Myocyte (in vitro differentiated cells): ENCODE data around the gene DCAF10. TPM values are rescaled to one million over a fixed set of nuclear protein-coding genes. Genes with fewer than 3 reads are reported as not detected.
"Not testable (repeated sequence)": the region's sequence is repeated elsewhere in the genome, so short reads cannot be mapped to it uniquely, and the experiment has no call there.

Experiments
- DNase-seq: peaks from one replicate; pipeline ENCODE4 v3.0.0-alpha.2; 2012; ENCODE audit warnings: low read depth
- total RNA-seq: library from RNA; depleted of rRNA; stranded (reverse); fragments of >200 nt; gene quantifications from 2 replicates; pipeline ENCODE4 v1.2.3, GENCODE V29; 2014

DCAF10 gene
- total RNA-seq, 1 donor from 2014 or later = 19.8 TPM

- DNase-seq = no peak
Measured at GRCh38 chr9:37788332-37788731, 12.3 kb upstream of the DCAF10 start.

GRCh38 chr9:37790096-37790495 is 10.5 kb upstream of the DCAF10 start:
- no peak for DNase-seq

GRCh38 chr9:37792122-37792521 is 8.5 kb upstream of the DCAF10 start:
- DNase-seq = no peak

GRCh38 chr9:37796232-37796631 is 4.4 kb upstream of the DCAF10 start:
- DNase-seq = no peak

- no peak for DNase-seq
Measured at GRCh38 chr9:37798677-37799076, 1.9 kb upstream of the DCAF10 start.

- DNase-seq = peak; percentile 28
Measured at GRCh38 chr9:37801287-37801850, 772 bp downstream of the DCAF10 start.

- DNase-seq = no peak
Measured at GRCh38 chr9:37801959-37802711, 1.5 kb downstream of the DCAF10 start.

- no peak for DNase-seq
Measured at GRCh38 chr9:37806271-37806670, 5.7 kb downstream of the DCAF10 start.

- not testable (repeated sequence) for DNase-seq
Measured at GRCh38 chr9:37809676-37810075, 9.1 kb downstream of the DCAF10 start.

GRCh38 chr9:37811906-37812476 is 11.4 kb downstream of the DCAF10 start:
- no peak for DNase-seq

- no peak for DNase-seq
Measured at GRCh38 chr9:37812773-37813379, 12.3 kb downstream of the DCAF10 start.

- DNase-seq = no peak
Measured at GRCh38 chr9:37818849-37819248, 18.3 kb downstream of the DCAF10 start.

GRCh38 chr9:37820142-37820541 is 19.5 kb downstream of the DCAF10 start:
- no peak for DNase-seq

GRCh38 chr9:37825174-37825573 is 24.6 kb downstream of the DCAF10 start:
- not testable (repeated sequence) for DNase-seq

- no peak for DNase-seq
Measured at GRCh38 chr9:37827483-37828165, 27.0 kb downstream of the DCAF10 start.

GRCh38 chr9:37835821-37836220 is 35.2 kb downstream of the DCAF10 start:
- DNase-seq = no peak

- DNase-seq = no peak
Measured at GRCh38 chr9:37836386-37836785, 35.8 kb downstream of the DCAF10 start.

GRCh38 chr9:37839496-37840461 is 39.2 kb downstream of the DCAF10 start:
- DNase-seq = no peak

- peak; percentile 41 for DNase-seq
Measured at GRCh38 chr9:37840560-37841194, 40.1 kb downstream of the DCAF10 start.

- no peak for DNase-seq
Measured at GRCh38 chr9:37852222-37852621, 51.6 kb downstream of the DCAF10 start.
